Stimulated activated CD8-positive, alpha-beta memory T cell treated with anti-CD3 and anti-CD28 coated beads, Interleukin-12 subunit alpha, Interleukin-12 subunit beta, amount 100 ng/mL, for 4 hours (primary cell): ENCODE measurements around the gene MLF2.
A peak's percentile ranks its signal among the peaks of the same experiment; 100 is the strongest.

Experiments used
- DNase-seq: peaks from one replicate; pipeline ENCODE4 v3.0.0-alpha.2; 2020; ENCODE audit warnings: low read depth

MLF2 gene

GRCh38 chr12:6778574-6779550 lies 25.9 kb upstream of the MLF2 start:
- peak; percentile 69 for DNase-seq

GRCh38 chr12:6778217-6778573 lies 25.3 kb upstream of the MLF2 start:
- no peak for DNase-seq

GRCh38 chr12:6777386-6777785 lies 24.4 kb upstream of the MLF2 start:
- DNase-seq, result no peak

- no peak for DNase-seq
Observed at GRCh38 chr12:6775185-6776174, 22.5 kb upstream of the MLF2 start.

- peak; percentile 30 for DNase-seq
Observed at GRCh38 chr12:6774499-6775062, 21.6 kb upstream of the MLF2 start.

GRCh38 chr12:6773590-6774351 lies 20.8 kb upstream of the MLF2 start:
- DNase-seq, result peak; percentile 70

- DNase-seq, result no peak
Observed at GRCh38 chr12:6772726-6773589, 20.0 kb upstream of the MLF2 start.

GRCh38 chr12:6772331-6772695 lies 19.4 kb upstream of the MLF2 start, which contains the start of gene LAG3:
LAG3 (plus strand) TSS chr12:6772520; CDS start chr12:6772853, 333 bp downstream.
- DNase-seq, result peak; percentile 53

- DNase-seq, result no peak
Observed at GRCh38 chr12:6771509-6772330, 18.8 kb upstream of the MLF2 start.

- DNase-seq, result no peak
Observed at GRCh38 chr12:6771091-6771495, 18.2 kb upstream of the MLF2 start.

GRCh38 chr12:6770600-6770999 lies 17.7 kb upstream of the MLF2 start:
- DNase-seq, result no peak

- no peak for DNase-seq
Observed at GRCh38 chr12:6770094-6770493, 17.2 kb upstream of the MLF2 start.

GRCh38 chr12:6769666-6770065 lies 16.7 kb upstream of the MLF2 start:
- no peak for DNase-seq

GRCh38 chr12:6768990-6769389 lies 16.0 kb upstream of the MLF2 start:
- DNase-seq, result no peak

GRCh38 chr12:6768437-6768914 lies 15.5 kb upstream of the MLF2 start:
- DNase-seq, result no peak

- no peak for DNase-seq
Observed at GRCh38 chr12:6767353-6768319, 14.7 kb upstream of the MLF2 start.

- peak; percentile 30 for DNase-seq
Observed at GRCh38 chr12:6766651-6767349, 13.9 kb upstream of the MLF2 start.
